ENCODE measurements around the gene ACOX1.
A peak's percentile ranks its signal among the peaks of the same experiment; 100 is the strongest.

The ACOX1 gene

GRCh38 chr17:76008208-76008607 is 29.2 kb upstream of the ACOX1 start:
- DNase-seq: no peak

GRCh38 chr17:76007850-76008165 is 28.8 kb upstream of the ACOX1 start:
- no peak for DNase-seq

- DNase-seq: no peak
Observed at GRCh38 chr17:76007131-76007849, 28.3 kb upstream of the ACOX1 start.

GRCh38 chr17:76005263-76006149 is 26.5 kb upstream of the ACOX1 start:
- peak; percentile 94 for DNase-seq

GRCh38 chr17:76004750-76005262 is 25.8 kb upstream of the ACOX1 start:
- no peak for DNase-seq

- no peak for DNase-seq
Observed at GRCh38 chr17:76003915-76004314, 24.9 kb upstream of the ACOX1 start.

GRCh38 chr17:76002100-76002499 is 23.1 kb upstream of the ACOX1 start:
- no peak for DNase-seq

GRCh38 chr17:76000755-76001521 is 22.0 kb upstream of the ACOX1 start, which contains the start of gene CDK3:
Gene CDK3, plus strand, starts transcription at chr17:76000855. Its CDS starts 571 bp downstream, at chr17:76001426.
- DNase-seq: no peak

GRCh38 chr17:76000016-76000754 is 21.2 kb upstream of the ACOX1 start:
- no peak for DNase-seq

- no peak for DNase-seq
Observed at GRCh38 chr17:75998327-75998795, 19.4 kb upstream of the ACOX1 start.

GRCh38 chr17:75996665-75997590 is 18.0 kb upstream of the ACOX1 start:
- no peak for DNase-seq

- DNase-seq: no peak
Observed at GRCh38 chr17:75995385-75995925, 16.5 kb upstream of the ACOX1 start.

GRCh38 chr17:75994802-75995370 is 15.9 kb upstream of the ACOX1 start:
- DNase-seq: no peak

GRCh38 chr17:75991396-75991795 is 12.4 kb upstream of the ACOX1 start:
- no peak for DNase-seq

- no peak for DNase-seq
Observed at GRCh38 chr17:75987041-75987440, 8.1 kb upstream of the ACOX1 start.

GRCh38 chr17:75985986-75986385 is 7.0 kb upstream of the ACOX1 start:
- DNase-seq: no peak

- DNase-seq: no peak
Observed at GRCh38 chr17:75983501-75984181, 4.7 kb upstream of the ACOX1 start.

- no peak for DNase-seq
Observed at GRCh38 chr17:75981019-75981615, 2.2 kb upstream of the ACOX1 start.

Measured in NCI-H2171 treated with DMSO at 0.1 percent for 48 hours (cell line).